SK-N-MC (cell line): ENCODE data around the gene FLG.
"Not testable (repeated sequence)": the region's sequence is repeated elsewhere in the genome, so short reads cannot be mapped to it uniquely, and the experiment has no call there.

Experiments
- DNase-seq: peaks from one replicate; pipeline ENCODE4 v3.0.0-alpha.2; 2011; ENCODE audit warnings: low read depth, low spot score
- H3K27ac ChIP-seq: fragments of 200-600 bp; sonication (generic); 2 replicates; pipeline ENCODE4 v1.5.1; 2016; ENCODE audit warnings: mixed run types
- H3K36me3 ChIP-seq: fragments of 200-600 bp; sonication (generic); 2 replicates; pipeline ENCODE4 v1.6.1; 2017; ENCODE audit warnings: antibody characterized with exemption, low read length, mixed read lengths; ENCODE audit not compliant: insufficient read depth
- H3K4me3 ChIP-seq: fragments of 200-600 bp; sonication (generic); 2 replicates; pipeline ENCODE4 v1.5.1; 2016
- H3K9ac ChIP-seq: fragments of 200-600 bp; sonication (generic); 2 replicates; pipeline ENCODE4 v1.8.0; 2017; ENCODE audit warnings: mixed run types, mixed read lengths; ENCODE audit not compliant: insufficient read length
- H3K9me3 ChIP-seq: fragments of 200-600 bp; sonication (generic); 2 replicates; pipeline ENCODE4 v1.6.1; 2017; ENCODE audit warnings: low read depth, mild to moderate bottlenecking, antibody characterized with exemption, low read length, moderate library complexity, mixed read lengths
- EZH2 ChIP-seq: fragments of 200-600 bp; sonication (generic); IDR thresholded peaks from one replicate; pipeline ENCODE4 v1.6.1; 2017; ENCODE audit warnings: antibody characterized with exemption
- FOXP2 ChIP-seq: optimal IDR thresholded peaks from 2 replicates; pipeline ENCODE3; 2011; ENCODE audit warnings: mild to moderate bottlenecking, moderate library complexity; ENCODE audit not compliant: insufficient read depth; ENCODE audit errors: extremely low read length, control extremely low read depth
- POLR2AphosphoS5 ChIP-seq: IDR thresholded peaks from 2 replicates; pipeline ENCODE4 v1.6.1; 2012; ENCODE audit warnings: mild to moderate bottlenecking, low read depth, low read length, borderline replicate concordance

Gene FLG

DNA sequence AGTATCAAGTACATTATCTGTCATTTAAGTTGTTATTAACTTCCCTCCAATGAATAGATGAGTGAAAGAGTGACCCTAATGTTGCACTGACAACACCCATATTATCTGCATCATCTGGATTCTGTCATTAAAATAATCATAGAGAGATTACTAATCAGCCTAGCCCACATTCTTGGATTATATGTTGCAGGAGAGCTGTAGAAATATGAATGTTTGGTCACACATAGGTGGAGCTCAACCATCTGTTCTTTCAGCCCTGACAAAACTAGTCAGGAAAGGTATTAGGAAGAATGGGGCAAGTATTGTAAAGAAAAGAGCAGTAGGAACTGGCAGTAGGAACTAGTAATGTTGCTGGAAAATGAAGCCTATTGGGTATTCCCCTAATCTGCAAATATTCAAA is 19.4 kb upstream of the FLG start:
- TF ChIP-seq POLR2AphosphoS5, result no peak
- no peak for TF ChIP-seq FOXP2

DNA sequence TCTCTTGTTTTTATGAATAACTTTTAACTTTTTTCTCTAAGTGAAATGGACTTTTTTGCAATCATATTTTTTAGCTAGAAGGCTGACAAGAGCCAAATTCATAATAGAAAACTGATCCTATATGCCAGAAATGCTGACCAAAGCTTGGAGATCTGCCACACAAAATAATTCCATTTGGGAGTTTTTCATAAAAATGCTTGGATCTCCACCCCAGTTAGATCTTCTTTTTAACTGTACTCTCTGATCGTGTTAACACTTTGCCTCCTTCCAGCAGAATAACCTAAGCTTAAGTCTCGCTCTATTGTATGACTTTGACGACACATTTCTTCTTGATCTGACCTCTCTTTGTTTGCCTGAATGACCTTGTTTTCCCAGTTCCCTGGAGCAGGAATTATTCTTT is 18.0 kb upstream of the FLG start:
- Histone ChIP-seq H3K4me3 (no peak overlapping the region), H3K27ac (no peak overlapping the region), H3K9ac (no peak overlapping the region), H3K36me3 (no peaks in the 10 kb centered on the region), H3K9me3 (no peaks in the 10 kb centered on the region)
- DNase-seq, result no peak
- no peak for TF ChIP-seq FOXP2
- no peak for TF ChIP-seq POLR2AphosphoS5
- no peak for TF ChIP-seq EZH2

More for the DNA sequence above, 19.4 kb upstream of the FLG start:
- Histone ChIP-seq H3K36me3 (no peaks in the 10 kb centered on the region), H3K9ac (no peak overlapping the region), H3K9me3 (no peaks in the 10 kb centered on the region), H3K27ac (no peak overlapping the region), H3K4me3 (no peak overlapping the region)
- no peak for DNase-seq

DNA sequence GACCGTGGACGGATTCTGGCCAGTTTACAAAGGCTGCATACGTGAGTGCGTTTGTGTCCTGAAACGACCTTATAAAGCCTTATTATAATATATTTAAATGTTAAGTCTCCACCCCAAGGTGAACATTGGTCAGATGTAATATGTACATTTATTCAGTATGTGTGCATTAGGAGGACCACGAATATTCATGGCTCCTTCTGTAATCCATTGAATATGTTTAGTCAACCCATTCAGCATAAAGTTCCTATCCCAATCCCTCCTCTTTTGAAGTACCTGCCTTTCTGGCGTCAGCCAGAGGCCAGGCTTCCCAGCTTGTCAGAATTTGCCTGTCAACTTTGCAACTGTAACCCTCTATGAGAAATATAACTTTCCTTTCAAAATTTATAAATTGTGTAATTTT is 10.4 kb upstream of the FLG start:
- Histone ChIP-seq H3K9me3 (no peaks in the 10 kb centered on the region), H3K27ac (no peak overlapping the region), H3K4me3 (no peak overlapping the region), H3K36me3 (no peaks in the 10 kb centered on the region), H3K9ac (no peak overlapping the region)
- DNase-seq, result no peak
- TF ChIP-seq EZH2 (no peak), FOXP2 (no peak), POLR2AphosphoS5 (no peak)

DNA sequence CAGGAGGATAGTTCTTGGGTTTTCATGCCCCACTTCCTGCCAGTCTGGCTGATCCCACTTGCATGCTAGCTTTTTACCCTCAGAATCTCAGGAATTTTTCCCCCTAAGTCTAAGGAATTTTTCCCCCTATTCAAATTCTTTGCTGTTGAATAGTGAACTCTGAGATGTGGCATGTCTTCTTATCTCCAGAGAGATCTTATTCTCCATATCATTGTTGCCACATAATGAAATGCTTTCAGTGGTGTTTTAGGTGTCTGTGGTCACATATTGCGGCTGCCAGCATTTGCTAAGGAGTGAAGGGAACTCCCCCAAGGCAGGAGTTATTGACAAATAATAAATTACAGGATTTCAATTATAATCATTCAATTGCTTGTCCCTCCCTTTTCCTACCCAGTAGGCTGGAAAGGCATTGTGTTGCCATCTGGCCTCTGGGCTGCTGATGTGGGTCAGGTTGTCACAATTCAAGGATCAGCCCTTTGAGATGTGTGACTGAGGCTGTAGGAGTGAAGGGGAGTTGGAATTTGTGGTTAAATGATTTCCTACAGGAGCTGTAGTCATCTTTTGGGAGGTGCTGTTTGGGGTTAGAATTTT is 3.9 kb upstream of the FLG start:
- DNase-seq, result no peak
- Histone ChIP-seq H3K4me3 (no peak overlapping the region), H3K9me3 (no peaks in the 10 kb centered on the region), H3K9ac (no peak overlapping the region), H3K36me3 (no peaks in the 10 kb centered on the region), H3K27ac (no peak overlapping the region)
- TF ChIP-seq EZH2 (no peak), POLR2AphosphoS5 (no peak), FOXP2 (no peak)

DNA sequence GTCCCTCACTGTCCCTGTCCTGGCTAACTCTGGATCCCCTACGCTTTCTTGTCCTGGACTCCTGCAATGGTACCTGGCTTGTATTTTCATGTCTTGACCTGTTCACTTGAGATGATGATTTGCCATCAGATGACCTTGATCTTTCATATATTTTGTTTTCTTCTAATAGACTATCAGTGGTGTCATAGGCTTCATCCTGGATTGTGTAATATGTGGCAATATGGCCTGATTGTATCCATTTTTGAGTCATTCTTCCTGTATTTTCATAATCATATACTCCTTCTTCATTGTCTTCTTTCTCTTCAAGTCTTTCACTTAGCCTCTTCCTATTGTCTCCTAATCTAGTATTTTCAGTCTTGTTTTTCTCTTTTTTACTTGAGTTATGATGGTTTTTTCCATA is 11.1 kb downstream of the FLG start:
- Histone ChIP-seq H3K27ac (no peak overlapping the region), H3K9me3 (no peaks in the 10 kb centered on the region), H3K36me3 (no peaks in the 10 kb centered on the region), H3K4me3 (no peak overlapping the region), H3K9ac (no peak overlapping the region)
- no peak for DNase-seq
- TF ChIP-seq FOXP2 (no peak), EZH2 (no peak), POLR2AphosphoS5 (no peak)

DNA sequence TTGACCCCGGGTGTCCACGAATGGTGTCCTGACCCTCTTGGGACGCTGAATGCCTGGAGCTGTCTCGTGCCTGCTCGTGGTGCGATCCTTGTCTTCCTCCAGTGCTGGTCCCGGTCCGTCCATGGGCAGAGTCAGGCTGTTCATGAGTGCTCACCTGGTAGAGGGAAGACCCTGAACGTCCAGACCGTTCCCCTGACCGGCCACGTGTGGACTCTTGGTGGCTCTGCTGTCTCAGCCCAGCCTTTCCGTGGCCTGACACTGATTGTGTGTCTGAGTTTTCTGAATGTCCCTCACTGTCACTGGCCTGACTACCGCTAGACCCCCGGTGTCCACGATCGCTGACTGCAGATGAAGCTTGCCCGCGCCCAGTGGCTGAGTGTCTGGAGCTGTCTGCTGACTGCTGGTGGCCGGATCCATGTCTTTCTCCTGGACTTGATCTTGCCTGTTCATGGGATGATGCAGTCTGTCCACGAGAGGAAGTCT is 11.7 kb downstream of the FLG start:
- no peaks in the 10 kb centered on the region for H3K9me3 ChIP-seq
- H3K9ac ChIP-seq, result no peak overlapping the region
- no peaks in the 10 kb centered on the region for H3K36me3 ChIP-seq
- no peak overlapping the region for H3K4me3 ChIP-seq
- no peak for TF ChIP-seq EZH2
- TF ChIP-seq POLR2AphosphoS5, result no peak
- TF ChIP-seq FOXP2, result no peak
- DNase-seq, result no peak
- H3K27ac ChIP-seq, result no peak overlapping the region

DNA sequence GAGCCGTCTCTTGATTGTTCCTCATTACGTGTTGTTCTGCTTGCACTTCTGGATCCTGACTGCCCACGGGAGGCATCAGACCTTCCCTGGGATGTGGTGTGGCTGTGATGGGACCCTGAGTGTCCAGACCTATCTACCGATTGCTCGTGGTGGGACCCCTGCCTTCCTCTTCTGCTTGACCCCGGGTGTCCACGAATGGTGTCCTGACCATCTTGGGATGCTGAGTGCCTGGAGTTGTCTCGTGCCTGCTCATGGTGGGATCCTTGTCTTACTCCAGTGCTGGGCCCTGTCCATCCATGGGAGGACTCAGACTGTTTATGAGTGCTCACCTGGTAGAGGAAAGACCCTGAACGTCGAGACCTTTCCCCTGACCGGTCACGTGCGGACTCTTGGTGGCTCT is 12.9 kb downstream of the FLG start:
- DNase-seq, result not testable (repeated sequence)

DNA sequence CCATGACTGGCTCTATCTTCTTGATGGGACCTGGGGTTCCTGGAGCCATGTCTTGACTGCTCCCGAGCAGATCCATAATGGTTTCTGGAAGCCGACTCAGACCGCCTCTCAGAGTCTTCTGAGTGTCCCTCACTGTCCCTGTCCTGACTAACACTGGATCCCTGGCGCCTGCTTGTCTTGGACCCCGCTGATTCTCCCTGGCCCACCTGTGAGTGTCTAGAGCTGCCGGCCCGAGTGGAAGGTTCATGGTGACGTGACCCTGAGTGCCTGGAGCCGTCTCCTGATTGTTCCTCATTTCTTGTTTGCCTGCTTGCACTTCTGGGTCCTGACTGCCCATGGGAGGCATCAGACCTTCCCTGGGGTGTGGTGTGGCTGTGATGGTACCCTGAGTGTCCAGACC is 15.1 kb downstream of the FLG start:
- Histone ChIP-seq H3K4me3 (no peak overlapping the region), H3K27ac (no peak overlapping the region), H3K9ac (no peak overlapping the region), H3K36me3 (no peaks in the 10 kb centered on the region), H3K9me3 (no peaks in the 10 kb centered on the region)
- no peak for TF ChIP-seq EZH2
- no peak for TF ChIP-seq FOXP2
- no peak for TF ChIP-seq POLR2AphosphoS5
- DNase-seq, result no peak

More for the DNA sequence above, 12.9 kb downstream of the FLG start:
- not testable (repeated sequence) for H3K27ac ChIP-seq, H3K9ac ChIP-seq, H3K9me3 ChIP-seq, H3K4me3 ChIP-seq, H3K36me3 ChIP-seq

- not testable (repeated sequence) for H3K9ac ChIP-seq, H3K4me3 ChIP-seq, H3K27ac ChIP-seq, H3K36me3 ChIP-seq, DNase-seq, H3K9me3 ChIP-seq
Observed at GRCh38 chr1:152309320-152309901, 15.6 kb downstream of the FLG start.

DNA sequence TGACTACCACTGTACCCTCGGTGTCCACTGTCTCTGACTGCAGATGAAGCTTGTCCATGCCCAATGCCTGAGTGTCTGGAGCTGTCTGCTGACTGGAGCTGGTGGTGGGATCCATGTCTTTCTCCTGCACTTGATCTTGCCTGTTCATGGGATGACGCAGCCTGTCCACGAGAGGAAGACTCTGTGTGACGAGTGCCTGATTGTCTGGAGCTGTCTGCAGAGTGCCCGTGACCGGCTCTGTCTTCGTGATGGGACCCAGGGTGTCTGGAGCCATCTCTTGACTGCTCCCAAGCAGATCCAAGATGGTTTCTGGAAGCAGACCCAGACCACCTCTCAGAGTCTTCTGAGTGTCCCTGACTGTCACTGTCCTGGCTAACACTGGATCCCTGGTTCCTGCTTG is 16.3 kb downstream of the FLG start:
- not testable (repeated sequence) for H3K9me3 ChIP-seq, H3K4me3 ChIP-seq, H3K27ac ChIP-seq, H3K9ac ChIP-seq, H3K36me3 ChIP-seq, DNase-seq

DNA sequence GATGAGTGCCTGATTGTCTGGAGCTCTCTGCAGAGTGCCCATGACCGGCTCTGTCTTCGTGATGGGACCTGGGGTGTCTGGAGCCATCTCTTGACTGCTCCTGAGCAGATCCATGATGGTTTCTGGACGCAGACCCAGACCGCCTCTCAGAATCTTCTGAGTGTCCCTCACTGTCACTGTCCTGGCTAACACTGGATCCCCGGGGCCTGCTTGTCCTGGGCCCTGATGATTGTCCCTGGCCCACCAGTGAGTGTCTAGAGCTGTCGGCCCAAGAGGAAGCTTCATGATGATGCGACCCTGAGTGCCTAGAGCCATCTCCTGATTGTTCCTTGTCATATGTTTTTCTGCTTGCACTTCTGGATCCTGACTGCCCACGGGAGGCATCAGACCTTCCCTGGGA is 17.1 kb downstream of the FLG start:
- H3K9ac ChIP-seq, H3K36me3 ChIP-seq, H3K9me3 ChIP-seq, DNase-seq, H3K4me3 ChIP-seq, H3K27ac ChIP-seq: not testable (repeated sequence)

- DNase-seq, H3K9me3 ChIP-seq, H3K9ac ChIP-seq, H3K36me3 ChIP-seq, H3K27ac ChIP-seq, H3K4me3 ChIP-seq: not testable (repeated sequence)
Observed at GRCh38 chr1:152306123-152306522, 18.9 kb downstream of the FLG start.

DNA sequence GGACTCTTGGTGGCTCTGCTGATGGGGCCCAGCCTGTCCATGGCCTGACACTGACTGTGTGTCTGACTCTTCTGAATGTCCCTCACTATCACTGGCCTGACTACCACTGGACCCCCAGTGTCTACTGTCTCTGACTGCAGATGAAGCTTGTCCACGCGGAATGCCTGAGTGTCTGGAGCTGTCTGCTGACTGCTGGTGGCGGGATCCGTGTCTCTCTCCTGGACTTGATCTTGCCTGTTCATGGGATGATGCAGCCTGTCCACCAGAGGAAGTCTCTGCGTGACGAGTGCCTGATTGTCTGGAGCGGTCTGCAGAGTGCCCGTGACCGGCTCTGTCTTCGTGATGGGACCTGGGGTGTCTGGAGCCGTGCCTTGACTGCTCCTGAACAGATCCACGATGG is 20.3 kb downstream of the FLG start:
- H3K27ac ChIP-seq, H3K36me3 ChIP-seq, DNase-seq, H3K4me3 ChIP-seq, H3K9ac ChIP-seq, H3K9me3 ChIP-seq: not testable (repeated sequence)
